ENCODE measurements around the gene USP10. TPM values are rescaled to one million over a fixed set of nuclear protein-coding genes. Genes with fewer than 3 reads are reported as not detected.

Gene USP10
- total RNA-seq, 2 experiments from 2014 or later: 99.3 to 106 TPM

GRCh38 chr16:84720177-84720579, 20.4 kb downstream of the USP10 start:
- no peak overlapping the region for H3K27ac Mint-ChIP-seq

GRCh38 chr16:84722068-84722467, 22.3 kb downstream of the USP10 start:
- Histone ChIP-seq H3K4me1 (ENCODE audit: insufficient read depth, low read length) (peaks cover 18% of the 10 kb centered on the region), H3K27me3 (ENCODE audit: control insufficient read depth in 1 of 2, insufficient read depth in 2 of 2, low read length in 2 of 2) (no peaks in the 10 kb centered on the region), H3K4me3 (ENCODE audit: low read length) (no peak overlapping the region), H3K27ac (ENCODE audit: low read depth in 1 of 2, low read length in 2 of 2) (no peak overlapping the region), H3K9me3 (ENCODE audit: control insufficient read depth in 1 of 2, insufficient read depth in 1 of 2, low read length in 2 of 2) (no peaks in the 10 kb centered on the region), H3K36me3 (ENCODE audit: insufficient read depth, low read length) (peaks cover 7% of the 10 kb centered on the region)
- intact Hi-C loops (cut with DNase I, micrococcal nuclease): no loop called here
- Mint-ChIP-seq H3K36me3 (ENCODE audit: low read depth) (peaks cover 30% of the 10 kb centered on the region), H3K27ac (peak overlapping the region; percentile 31), H3K9me3 (no peaks in the 10 kb centered on the region), H3K27me3 (no peaks in the 10 kb centered on the region), H3K4me1 (ENCODE audit: low read depth) (peaks cover 85% of the 10 kb centered on the region), H3K4me3 (no peak overlapping the region)
- CTCF ChIA-PET: no interaction called here
- ATAC-seq (ENCODE audit: poor library complexity): no peak
- POLR2A ChIA-PET: interaction anchor here (1.3 kb wide), 1 partner anchor 124 kb away, joined by 3 read pairs; no protein-coding TSS in a partner anchor
- no peak for DNase-seq
- TF ChIP-seq, protein P1, sequence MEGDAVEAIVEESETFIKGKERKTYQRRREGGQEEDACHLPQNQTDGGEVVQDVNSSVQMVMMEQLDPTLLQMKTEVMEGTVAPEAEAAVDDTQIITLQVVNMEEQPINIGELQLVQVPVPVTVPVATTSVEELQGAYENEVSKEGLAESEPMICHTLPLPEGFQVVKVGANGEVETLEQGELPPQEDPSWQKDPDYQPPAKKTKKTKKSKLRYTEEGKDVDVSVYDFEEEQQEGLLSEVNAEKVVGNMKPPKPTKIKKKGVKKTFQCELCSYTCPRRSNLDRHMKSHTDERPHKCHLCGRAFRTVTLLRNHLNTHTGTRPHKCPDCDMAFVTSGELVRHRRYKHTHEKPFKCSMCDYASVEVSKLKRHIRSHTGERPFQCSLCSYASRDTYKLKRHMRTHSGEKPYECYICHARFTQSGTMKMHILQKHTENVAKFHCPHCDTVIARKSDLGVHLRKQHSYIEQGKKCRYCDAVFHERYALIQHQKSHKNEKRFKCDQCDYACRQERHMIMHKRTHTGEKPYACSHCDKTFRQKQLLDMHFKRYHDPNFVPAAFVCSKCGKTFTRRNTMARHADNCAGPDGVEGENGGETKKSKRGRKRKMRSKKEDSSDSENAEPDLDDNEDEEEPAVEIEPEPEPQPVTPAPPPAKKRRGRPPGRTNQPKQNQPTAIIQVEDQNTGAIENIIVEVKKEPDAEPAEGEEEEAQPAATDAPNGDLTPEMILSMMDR (IDR thresholded peaks at IDR 0.05): no peak

More at GRCh38 chr16:84720177-84720579, 20.4 kb downstream of the USP10 start:
- ChIA-PET POLR2A (interaction anchor here (2.3 kb wide), 1 partner anchor 20 kb away, joined by 7 read pairs; no protein-coding TSS in a partner anchor), CTCF (interaction anchor here (0.7 to 1.7 kb wide), 5 partner anchors 16 to 197 kb away, joined by 3 to 6 read pairs (median 4); no protein-coding TSS in a partner anchor)
- Mint-ChIP-seq H3K4me3 (no peak overlapping the region), H3K9me3 (no peaks in the 10 kb centered on the region), H3K36me3 (ENCODE audit: low read depth) (peaks cover 38% of the 10 kb centered on the region), H3K27me3 (no peaks in the 10 kb centered on the region), H3K4me1 (ENCODE audit: low read depth) (peaks cover 84% of the 10 kb centered on the region)
- Histone ChIP-seq H3K27ac (ENCODE audit: low read depth in 1 of 2, low read length in 2 of 2) (no peak overlapping the region), H3K27me3 (ENCODE audit: control insufficient read depth in 1 of 2, insufficient read depth in 2 of 2, low read length in 2 of 2) (no peaks in the 10 kb centered on the region), H3K36me3 (ENCODE audit: insufficient read depth, low read length) (peaks cover 14% of the 10 kb centered on the region), H3K4me1 (ENCODE audit: insufficient read depth, low read length) (peaks cover 7% of the 10 kb centered on the region), H3K9me3 (ENCODE audit: control insufficient read depth in 1 of 2, insufficient read depth in 1 of 2, low read length in 2 of 2) (no peaks in the 10 kb centered on the region), H3K4me3 (ENCODE audit: low read length) (no peak overlapping the region)
- intact Hi-C loops (cut with DNase I, micrococcal nuclease): no loop called here
- TF ChIP-seq, protein P1 (IDR thresholded peaks at IDR 0.05): no peak
- no peak for DNase-seq
- ATAC-seq (ENCODE audit: poor library complexity): no peak

DNA sequence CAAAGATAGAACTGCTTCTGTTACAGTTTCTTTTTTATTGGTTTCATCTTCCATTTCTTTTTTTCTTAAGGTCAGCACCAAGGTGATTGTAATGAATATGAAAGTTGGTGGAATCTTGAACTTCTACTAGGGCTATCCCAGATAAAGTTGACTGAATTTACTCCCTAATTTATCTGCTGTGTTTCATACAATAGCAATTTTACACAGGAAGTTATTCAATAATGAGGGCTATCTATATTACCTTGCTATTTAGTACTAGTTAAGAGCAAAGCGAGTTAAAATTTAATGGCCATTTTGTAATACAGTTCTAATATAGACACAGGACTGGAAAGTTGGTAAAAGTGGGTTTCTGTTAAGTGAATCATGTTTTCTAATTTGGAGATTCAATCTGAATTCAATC, 24.1 kb downstream of the USP10 start:
- Mint-ChIP-seq H3K4me1 (ENCODE audit: low read depth) (peaks cover 77% of the 10 kb centered on the region), H3K4me3 (no peak overlapping the region), H3K27me3 (no peaks in the 10 kb centered on the region), H3K27ac (peak overlapping the region; percentile 25), H3K36me3 (ENCODE audit: low read depth) (peaks cover 21% of the 10 kb centered on the region), H3K9me3 (no peaks in the 10 kb centered on the region)
- Histone ChIP-seq H3K4me1 (ENCODE audit: insufficient read depth, low read length) (peaks cover 18% of the 10 kb centered on the region), H3K27me3 (ENCODE audit: control insufficient read depth in 1 of 2, insufficient read depth in 2 of 2, low read length in 2 of 2) (no peaks in the 10 kb centered on the region), H3K9me3 (ENCODE audit: control insufficient read depth in 1 of 2, insufficient read depth in 1 of 2, low read length in 2 of 2) (no peaks in the 10 kb centered on the region), H3K36me3 (ENCODE audit: insufficient read depth, low read length) (no peaks in the 10 kb centered on the region), H3K4me3 (ENCODE audit: low read length) (no peak overlapping the region), H3K27ac (ENCODE audit: low read depth in 1 of 2, low read length in 2 of 2) (no peak overlapping the region)
- no peak for ATAC-seq (ENCODE audit: poor library complexity)
- ChIA-PET CTCF (interaction anchor here (1.0 to 4.5 kb wide), 4 partner anchors 15 to 213 kb away, joined by 3 to 40 read pairs (median 8); no protein-coding TSS in a partner anchor), POLR2A (interaction anchor here (0.7 to 0.9 kb wide), 2 partner anchors 9 to 82 kb away, joined by 3 read pairs; no protein-coding TSS in a partner anchor)
- TF ChIP-seq, protein P1 (IDR thresholded peaks at IDR 0.05): no peak
- DNase-seq: no peak
- intact Hi-C loops (cut with DNase I, micrococcal nuclease): no loop called here
